ENCODE data around the gene TMEM120A.

DNA sequence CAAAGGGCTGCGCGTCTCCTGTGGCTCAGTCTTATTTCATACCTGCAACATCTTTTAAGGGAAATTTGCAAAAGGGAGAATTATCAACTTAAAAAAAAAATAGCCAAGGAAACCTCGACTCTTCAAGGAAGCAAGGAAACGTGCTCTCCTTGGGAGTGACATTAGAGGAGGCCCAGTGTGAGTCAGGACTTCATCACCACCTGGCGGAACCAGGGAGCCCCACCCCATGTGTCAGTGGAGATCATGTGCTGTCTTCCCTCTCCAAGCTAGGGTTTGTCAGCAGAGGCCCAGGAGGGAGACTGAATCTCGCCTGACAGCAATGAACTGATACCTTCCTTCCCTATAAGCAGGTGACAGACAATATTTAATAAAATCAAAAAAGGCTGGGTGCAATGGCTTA lies 50.5 kb downstream of the TMEM120A start:
- TF ChIP-seq CTCF (optimal IDR thresholded peaks at IDR 0.05 in 1 of 3, IDR thresholded peaks at IDR 0.05 in 1 of 3, conservative IDR thresholded peaks at IDR 0.05 in 1 of 3; ENCODE audit: extremely low read depth in 1 of 3, insufficient read depth in 2 of 3, low read length in 3 of 3) (peak in 1 of 3 experiments; percentile 42), EZH2 (IDR thresholded peaks at IDR 0.05; ENCODE audit: low read length) (no peak)

All from keratinocyte (primary cell).